ENCODE data around the gene SLC25A19.

GRCh38 chr17:75262112-75262606, 27.1 kb downstream of the SLC25A19 start:
- no peak for TF ChIP-seq GLIS3 (CRISPR knock-in tag; IDR thresholded peaks at IDR 0.05)
- no peak for TF ChIP-seq POU6F1 (CRISPR knock-in tag; IDR thresholded peaks at IDR 0.05; ENCODE audit: borderline replicate concordance, low read depth)
- TF ChIP-seq OSR1 (CRISPR knock-in tag; IDR thresholded peaks at IDR 0.05), result no peak
- TF ChIP-seq RARB (CRISPR knock-in tag; IDR thresholded peaks at IDR 0.05), result no peak
- TF ChIP-seq TOX (CRISPR knock-in tag; IDR thresholded peaks at IDR 0.05; ENCODE audit: borderline replicate concordance), result no peak
- no peak for TF ChIP-seq SNAI2 (CRISPR knock-in tag; IDR thresholded peaks at IDR 0.05)
- no peak for TF ChIP-seq ZFP30 (CRISPR knock-in tag; IDR thresholded peaks at IDR 0.05)
- no peak for TF ChIP-seq PATZ1 (CRISPR knock-in tag; IDR thresholded peaks at IDR 0.05; ENCODE audit: borderline replicate concordance)
- no peak for TF ChIP-seq ZFP3 (CRISPR knock-in tag; IDR thresholded peaks at IDR 0.05)
- TF ChIP-seq, protein P1, sequence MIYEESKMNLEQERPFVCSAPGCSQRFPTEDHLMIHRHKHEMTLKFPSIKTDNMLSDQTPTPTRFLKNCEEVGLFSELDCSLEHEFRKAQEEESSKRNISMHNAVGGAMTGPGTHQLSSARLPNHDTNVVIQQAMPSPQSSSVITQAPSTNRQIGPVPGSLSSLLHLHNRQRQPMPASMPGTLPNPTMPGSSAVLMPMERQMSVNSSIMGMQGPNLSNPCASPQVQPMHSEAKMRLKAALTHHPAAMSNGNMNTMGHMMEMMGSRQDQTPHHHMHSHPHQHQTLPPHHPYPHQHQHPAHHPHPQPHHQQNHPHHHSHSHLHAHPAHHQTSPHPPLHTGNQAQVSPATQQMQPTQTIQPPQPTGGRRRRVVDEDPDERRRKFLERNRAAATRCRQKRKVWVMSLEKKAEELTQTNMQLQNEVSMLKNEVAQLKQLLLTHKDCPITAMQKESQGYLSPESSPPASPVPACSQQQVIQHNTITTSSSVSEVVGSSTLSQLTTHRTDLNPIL (CRISPR knock-in tag; IDR thresholded peaks at IDR 0.05; ENCODE audit: low read depth), result no peak

Data from SK-N-SH treated with all-trans-retinoic acid at 6 μM for 48 hours (cell line).